CD4-positive, alpha-beta T cell treated with Interferon gamma for 1 hour (primary cell): ENCODE measurements around the gene ERCC1.
A peak's percentile ranks its signal among the peaks of the same experiment; 100 is the strongest.
"Not testable (repeated sequence)": the region's sequence is repeated elsewhere in the genome, so short reads cannot be mapped to it uniquely, and the experiment has no call there.

ENCODE experiments used
- DNase-seq: peaks from one replicate; pipeline ENCODE4 v3.0.0-alpha.2; 2020

The ERCC1 gene

GRCh38 chr19:45424191-45425058, 708 bp upstream of the ERCC1 start:
- peak; percentile 50 for DNase-seq

- DNase-seq = peak; percentile 90
Observed at GRCh38 chr19:45423033-45423588, 606 bp downstream of the ERCC1 start.

GRCh38 chr19:45421947-45422498, 1.7 kb downstream of the ERCC1 start:
- DNase-seq = no peak

GRCh38 chr19:45420871-45421270, 2.8 kb downstream of the ERCC1 start:
- DNase-seq = no peak

- no peak for DNase-seq
Observed at GRCh38 chr19:45420356-45420755, 3.4 kb downstream of the ERCC1 start.

GRCh38 chr19:45419895-45420294, 3.8 kb downstream of the ERCC1 start:
- no peak for DNase-seq

- DNase-seq = peak; percentile 60
Observed at GRCh38 chr19:45419396-45419795, 4.3 kb downstream of the ERCC1 start.

GRCh38 chr19:45418802-45419201, 4.9 kb downstream of the ERCC1 start:
- DNase-seq = no peak

- DNase-seq = no peak
Observed at GRCh38 chr19:45417151-45417550, 6.6 kb downstream of the ERCC1 start.

- DNase-seq = no peak
Observed at GRCh38 chr19:45414468-45414867, 9.2 kb downstream of the ERCC1 start.

- DNase-seq = no peak
Observed at GRCh38 chr19:45413497-45413896, 10.2 kb downstream of the ERCC1 start.

GRCh38 chr19:45410330-45410729, 13.4 kb downstream of the ERCC1 start:
- DNase-seq = not testable (repeated sequence)

- no peak for DNase-seq
Observed at GRCh38 chr19:45409557-45409920, 14.2 kb downstream of the ERCC1 start.

GRCh38 chr19:45408830-45409556, 14.7 kb downstream of the ERCC1 start:
- no peak for DNase-seq

- no peak for DNase-seq
Observed at GRCh38 chr19:45408121-45408520, 15.6 kb downstream of the ERCC1 start.

GRCh38 chr19:45407585-45407984, 16.1 kb downstream of the ERCC1 start:
- not testable (repeated sequence) for DNase-seq

- DNase-seq = no peak
Observed at GRCh38 chr19:45407091-45407375, 16.7 kb downstream of the ERCC1 start.

- DNase-seq = peak; percentile 70
Observed at GRCh38 chr19:45406226-45407090, 17.3 kb downstream of the ERCC1 start, which contains the start of gene POLR1G. Gene POLR1G, plus strand, starts transcription at chr19:45406644. Its CDS starts 53 bp downstream, at chr19:45406697.

GRCh38 chr19:45405435-45406225, 18.1 kb downstream of the ERCC1 start:
- peak; percentile 84 for DNase-seq

GRCh38 chr19:45404557-45405434, 18.9 kb downstream of the ERCC1 start, which contains the start of gene PPP1R13L:
Gene PPP1R13L, minus strand, starts transcription at chr19:45405069. Its CDS starts 6,751 bp downstream, at chr19:45398318.
- DNase-seq = peak; percentile 54
